ENCODE data around the gene CDCA4. TPM values are rescaled to one million over a fixed set of nuclear protein-coding genes. Genes with fewer than 3 reads are reported as not detected.

Gene CDCA4
- 4.1 TPM for total RNA-seq
- long read RNA-seq, transcript CDCA4-201 (2 exons, 2,513 nt), result major isoform, 14 of 15 reads
- long read RNA-seq, partial matches to known transcripts, result 0 of 15 reads
- long read RNA-seq, other reads (novel, unspliced or antisense), result 1 of 15 reads

DNA sequence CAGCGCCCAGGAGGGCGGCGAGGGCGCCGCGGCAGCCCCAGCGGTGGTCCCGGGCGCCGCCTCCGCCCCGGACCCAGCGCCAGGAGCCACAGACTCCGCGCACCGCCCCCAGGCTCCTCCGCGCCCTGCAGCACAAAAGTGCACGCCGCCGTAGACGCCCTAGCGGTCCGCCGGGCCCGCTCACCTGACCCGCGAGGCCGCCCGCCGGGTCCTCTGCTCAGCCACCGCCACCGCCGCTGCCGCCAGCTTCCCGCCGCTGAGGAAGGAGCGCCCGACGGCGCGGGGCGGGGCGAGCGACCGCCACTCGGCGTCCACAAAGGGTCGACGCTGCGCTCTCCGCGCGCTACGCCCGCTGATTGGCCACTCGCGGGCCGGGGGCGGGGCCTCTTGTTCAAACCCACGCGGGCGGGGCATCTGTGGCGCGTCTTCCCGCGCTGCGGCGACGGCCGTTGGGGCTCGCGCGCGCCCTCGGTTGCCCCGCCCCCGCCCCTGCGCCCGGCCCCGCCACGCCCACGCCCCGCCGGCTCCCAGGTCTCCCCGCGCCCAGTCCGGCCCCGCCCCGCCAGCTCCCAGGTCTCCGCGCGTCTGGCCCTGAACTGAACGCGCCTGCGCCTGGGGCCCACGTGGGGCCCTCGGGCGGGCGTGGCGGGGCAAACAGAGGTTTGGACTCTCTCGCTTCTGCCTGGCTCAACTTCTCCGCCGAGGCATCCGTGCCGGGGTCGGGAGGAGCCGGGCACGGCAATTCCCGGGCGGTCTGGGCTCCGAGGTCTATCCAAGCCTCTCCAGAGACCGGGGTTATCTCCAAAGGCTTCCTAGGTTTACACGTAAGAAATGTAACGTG lies at the start of gene CDCA4:
CDCA4 (minus strand) TSS at position 269 of the 841 bp plus-strand sequence. CDS start 9,154 bp downstream, outside the sequence.
- no peaks in the 10 kb centered on the region for H3K9me3 ChIP-seq
- peak; percentile 99 for DNase-seq
- H3K27ac ChIP-seq, result peak within 1 kb of the TSS; percentile 80
- H3K4me1 ChIP-seq, result peaks cover 27% of the 10 kb centered on the region
- intact Hi-C loops (cut with DNase I), result no loop called here
- H3K4me3 ChIP-seq, result peak within 1 kb of the TSS; percentile 80
- H3K36me3 ChIP-seq, result no peaks in the 10 kb centered on the region
- no peaks in the 10 kb centered on the region for H3K27me3 ChIP-seq
- ATAC-seq, result peak; percentile 96
- TF ChIP-seq, protein P1, sequence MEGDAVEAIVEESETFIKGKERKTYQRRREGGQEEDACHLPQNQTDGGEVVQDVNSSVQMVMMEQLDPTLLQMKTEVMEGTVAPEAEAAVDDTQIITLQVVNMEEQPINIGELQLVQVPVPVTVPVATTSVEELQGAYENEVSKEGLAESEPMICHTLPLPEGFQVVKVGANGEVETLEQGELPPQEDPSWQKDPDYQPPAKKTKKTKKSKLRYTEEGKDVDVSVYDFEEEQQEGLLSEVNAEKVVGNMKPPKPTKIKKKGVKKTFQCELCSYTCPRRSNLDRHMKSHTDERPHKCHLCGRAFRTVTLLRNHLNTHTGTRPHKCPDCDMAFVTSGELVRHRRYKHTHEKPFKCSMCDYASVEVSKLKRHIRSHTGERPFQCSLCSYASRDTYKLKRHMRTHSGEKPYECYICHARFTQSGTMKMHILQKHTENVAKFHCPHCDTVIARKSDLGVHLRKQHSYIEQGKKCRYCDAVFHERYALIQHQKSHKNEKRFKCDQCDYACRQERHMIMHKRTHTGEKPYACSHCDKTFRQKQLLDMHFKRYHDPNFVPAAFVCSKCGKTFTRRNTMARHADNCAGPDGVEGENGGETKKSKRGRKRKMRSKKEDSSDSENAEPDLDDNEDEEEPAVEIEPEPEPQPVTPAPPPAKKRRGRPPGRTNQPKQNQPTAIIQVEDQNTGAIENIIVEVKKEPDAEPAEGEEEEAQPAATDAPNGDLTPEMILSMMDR (IDR thresholded peaks at IDR 0.05), result no peak

DNA sequence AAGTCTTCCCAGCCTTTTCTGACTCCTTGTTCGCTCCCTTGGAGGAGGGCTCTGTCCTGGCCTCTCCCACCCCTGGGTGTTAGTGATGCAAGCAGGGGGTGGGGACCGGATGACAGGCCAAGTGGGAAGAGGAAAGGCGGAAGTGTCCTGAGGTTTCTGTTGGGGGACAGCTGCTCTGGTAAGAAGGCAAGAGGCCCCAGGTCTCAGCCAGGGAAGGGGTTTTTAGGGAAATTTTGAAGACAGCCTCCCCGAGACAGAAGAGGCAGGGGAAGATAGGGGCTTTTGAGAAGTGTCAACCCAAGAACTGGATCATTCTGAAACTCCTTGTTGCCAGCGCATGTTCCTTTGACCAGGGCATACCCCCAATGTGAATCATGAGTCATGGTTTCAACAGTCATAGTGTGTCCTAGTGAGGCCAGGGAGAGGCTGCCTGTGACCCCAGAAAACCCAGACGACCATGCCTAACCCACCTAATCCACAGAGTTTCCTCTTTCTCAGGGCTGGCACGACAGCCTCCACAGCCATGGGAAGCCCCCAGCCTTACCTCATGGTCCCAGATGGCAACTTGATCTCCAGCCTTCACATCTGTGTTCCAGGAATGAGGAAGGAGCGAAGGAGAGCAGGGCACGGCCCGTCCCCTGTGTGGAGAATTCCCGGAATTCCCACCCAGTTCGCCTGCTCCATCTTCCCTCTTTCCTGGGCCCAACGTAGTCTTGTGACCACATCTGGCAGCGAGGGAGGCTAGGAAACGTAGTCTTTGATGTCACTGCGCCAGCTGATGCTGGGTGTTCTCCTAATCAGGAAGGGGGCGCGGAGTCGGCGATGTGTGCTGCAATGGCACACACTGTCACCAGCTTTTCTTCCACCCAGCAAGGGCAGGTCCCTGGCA lies 49.2 kb upstream of the CDCA4 start:
- DNase-seq (peak; percentile 74), ATAC-seq (peak; percentile 52)
- intact Hi-C loops (cut with DNase I), result no loop called here
- Histone ChIP-seq H3K27me3 (no peaks in the 10 kb centered on the region), H3K4me3 (no peak overlapping the region), H3K27ac (peak overlapping the region; percentile 42), H3K4me1 (peaks cover 9% of the 10 kb centered on the region), H3K9me3 (no peaks in the 10 kb centered on the region), H3K36me3 (no peaks in the 10 kb centered on the region)
- TF ChIP-seq, protein P1 (IDR thresholded peaks at IDR 0.05), result no peak

DNA sequence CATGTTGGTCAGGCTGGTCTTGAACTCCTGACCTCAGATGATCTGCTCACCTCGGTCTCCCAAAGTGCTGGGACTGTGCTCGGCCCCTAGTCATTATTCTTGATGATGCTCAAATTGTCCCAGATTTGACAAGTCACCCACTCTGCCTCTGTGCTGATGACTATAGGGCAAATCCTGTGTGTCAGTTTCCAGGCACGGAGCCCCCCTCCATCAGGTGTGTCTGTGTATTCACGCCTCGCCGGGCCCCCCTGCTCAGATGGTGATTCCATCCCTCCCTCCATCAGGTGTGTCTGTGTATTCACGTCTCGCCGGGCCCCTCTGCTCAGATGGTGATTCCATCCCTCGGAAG lies 48.6 kb upstream of the CDCA4 start:
- no peak overlapping the region for H3K4me3 ChIP-seq
- no peak overlapping the region for H3K27ac ChIP-seq
- peaks cover 9% of the 10 kb centered on the region for H3K4me1 ChIP-seq
- no peaks in the 10 kb centered on the region for H3K36me3 ChIP-seq
- intact Hi-C loops (cut with DNase I), result no loop called here
- TF ChIP-seq, protein P1 (IDR thresholded peaks at IDR 0.05), result no peak
- H3K9me3 ChIP-seq, result no peaks in the 10 kb centered on the region
- H3K27me3 ChIP-seq, result no peaks in the 10 kb centered on the region
- DNase-seq (no peak), ATAC-seq (no peak)

DNA sequence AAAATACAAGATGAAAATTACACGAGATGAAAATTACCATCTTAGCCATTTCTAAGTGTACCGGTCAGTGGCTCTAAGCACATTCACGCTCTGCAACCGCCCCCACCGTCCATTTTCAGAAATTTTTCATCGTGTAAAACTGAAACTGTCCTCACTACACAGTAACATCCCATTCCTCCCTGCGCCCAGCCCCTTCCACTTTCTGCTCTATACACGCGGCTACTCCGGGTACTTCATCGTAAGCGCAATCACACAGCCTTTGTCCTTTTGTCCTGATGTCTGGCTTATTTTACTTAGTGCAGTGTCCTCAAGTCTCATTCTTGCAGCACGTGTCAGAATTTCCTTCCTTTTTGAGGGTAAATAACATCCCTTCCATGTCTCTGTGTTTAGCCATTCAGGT lies 47.9 kb upstream of the CDCA4 start:
- H3K9me3 ChIP-seq, result no peaks in the 10 kb centered on the region
- DNase-seq (no peak), ATAC-seq (no peak)
- H3K4me1 ChIP-seq, result peaks cover 9% of the 10 kb centered on the region
- H3K27me3 ChIP-seq, result no peaks in the 10 kb centered on the region
- H3K36me3 ChIP-seq, result no peaks in the 10 kb centered on the region
- H3K4me3 ChIP-seq, result no peak overlapping the region
- H3K27ac ChIP-seq, result no peak overlapping the region
- TF ChIP-seq, protein P1 (IDR thresholded peaks at IDR 0.05), result no peak
- intact Hi-C loops (cut with DNase I), result no loop called here

DNA sequence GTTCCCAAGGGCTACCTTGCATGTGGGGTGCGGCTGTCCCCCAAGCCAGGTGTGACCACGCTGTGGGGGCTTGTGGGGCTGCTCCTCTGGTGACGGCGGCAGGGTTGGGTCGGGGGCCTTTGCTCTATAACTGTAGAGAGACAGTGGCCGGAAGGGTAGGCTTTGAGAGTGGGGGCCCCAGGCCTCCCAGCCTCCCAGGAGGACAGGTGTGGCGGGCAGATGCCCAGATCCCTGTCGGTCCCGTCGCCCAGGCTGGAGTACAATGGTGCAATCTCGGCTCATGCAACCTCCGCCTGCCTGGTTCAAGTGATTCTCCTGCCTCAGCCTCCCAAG lies 47.1 kb upstream of the CDCA4 start:
- H3K27ac ChIP-seq, result no peak overlapping the region
- H3K4me3 ChIP-seq, result no peak overlapping the region
- ATAC-seq, result no peak
- DNase-seq, result no peak
- intact Hi-C loops (cut with DNase I), result no loop called here
- no peaks in the 10 kb centered on the region for H3K9me3 ChIP-seq
- TF ChIP-seq, protein P1 (IDR thresholded peaks at IDR 0.05), result no peak
- H3K4me1 ChIP-seq, result peaks cover 9% of the 10 kb centered on the region
- H3K36me3 ChIP-seq, result no peaks in the 10 kb centered on the region
- H3K27me3 ChIP-seq, result no peaks in the 10 kb centered on the region
